CD14-positive monocyte (primary cell): ENCODE measurements around the gene GALNTL6. TPM values are rescaled to one million over a fixed set of nuclear protein-coding genes. Genes with fewer than 3 reads are reported as not detected.

Source experiments
- DNase-seq, 3 donors: peaks; one replicate each; pipeline ENCODE4 v3.0.0-alpha.2; 2011 to 2022
- H2AFZ ChIP-seq: 2 replicates; pipeline ENCODE4 v1.6.0; 2012; ENCODE audit warnings: mild to moderate bottlenecking, low read depth, low read length, inconsistent platforms; ENCODE audit not compliant: insufficient read depth, poor library complexity, severe bottlenecking
- H3K27ac ChIP-seq, 2 donors: 1 replicate in 1 of 2; 2 replicates in 1 of 2; pipeline ENCODE4 v1.5.1; 2012 to 2013; ENCODE audit warnings: low read length in 2 of 2, control low read depth in 1 of 2, inconsistent platforms in 1 of 2, low read depth in 1 of 2, mild to moderate bottlenecking in 1 of 2
- H3K27me3 ChIP-seq, 2 donors: one replicate each; pipeline versions ENCODE4 v1.6.0 to v1.6.1; 2011 to 2013; ENCODE audit warnings: low read length in 2 of 2; ENCODE audit not compliant: control insufficient read depth in 2 of 2, insufficient read depth in 2 of 2
- H3K36me3 ChIP-seq, 2 donors: replicated peaks in 1 of 2; 1 replicate in 1 of 2; 2 replicates in 1 of 2; pipeline versions ENCODE4 v1.5.1 to v1.6.1; 2012 to 2013; ENCODE audit warnings: low read length in 2 of 2, control low read depth in 1 of 2, inconsistent platforms in 1 of 2, mild to moderate bottlenecking in 1 of 2; ENCODE audit not compliant: insufficient read depth in 2 of 2, control insufficient read depth in 1 of 2
- H3K4me1 ChIP-seq, 2 donors: 1 replicate in 1 of 2; 2 replicates in 1 of 2; pipeline versions ENCODE4 v1.5.1 to v1.6.1; 2012 to 2013; ENCODE audit warnings: low read length in 2 of 2, control low read depth in 1 of 2, inconsistent platforms in 1 of 2, mild to moderate bottlenecking in 1 of 2, moderate library complexity in 1 of 2; ENCODE audit not compliant: insufficient read depth in 2 of 2, control insufficient read depth in 1 of 2
- H3K4me2 ChIP-seq: replicated peaks from 2 replicates; pipeline ENCODE3; 2012; ENCODE audit warnings: low read length, moderate library complexity, mild to moderate bottlenecking; ENCODE audit not compliant: poor library complexity, severe bottlenecking; ENCODE audit errors: extremely low read depth
- H3K4me3 ChIP-seq, 3 experiments: fragments of 200-600 bp in 1 of 3; sonication (generic) in 1 of 3; replicated peaks in 1 of 3; 1 replicate in 2 of 3; 2 replicates in 1 of 3; pipeline ENCODE4 v1.5.1; 2011 to 2013; ENCODE audit warnings: low read length in 3 of 3, mild to moderate bottlenecking in 3 of 3, control low read depth in 2 of 3, low read depth in 2 of 3, inconsistent platforms in 1 of 3, moderate library complexity in 1 of 3
- H3K79me2 ChIP-seq: 2 replicates; pipeline ENCODE4 v1.6.0; 2012; ENCODE audit warnings: mild to moderate bottlenecking, control low read depth, inconsistent platforms, low read length, moderate library complexity; ENCODE audit not compliant: insufficient read depth
- H3K9ac ChIP-seq: 2 replicates; pipeline ENCODE4 v1.6.0; 2017; ENCODE audit warnings: low read length, mild to moderate bottlenecking; ENCODE audit not compliant: insufficient read depth, poor library complexity, severe bottlenecking
- H3K9me3 ChIP-seq, 2 donors: replicated peaks in 1 of 2; 1 replicate in 1 of 2; 2 replicates in 1 of 2; pipeline versions ENCODE4 v1.5.1 to v1.6.1; 2012 to 2013; ENCODE audit warnings: low read length in 2 of 2, control low read depth in 1 of 2; ENCODE audit not compliant: control insufficient read depth in 1 of 2, insufficient read depth in 1 of 2
- H4K20me1 ChIP-seq: 2 replicates; pipeline ENCODE4 v1.6.0; 2012; ENCODE audit warnings: mild to moderate bottlenecking, low read length, control low read depth, moderate library complexity; ENCODE audit not compliant: insufficient read depth
- H3K27ac Mint-ChIP-seq, 7 donors: one replicate each; pipeline ENCODE4 v1.8.0; 2020; ENCODE audit warnings: mild to moderate bottlenecking in 7 of 7, mixed read lengths in 7 of 7, moderate library complexity in 6 of 7, inconsistent platforms in 2 of 7
- H3K27me3 Mint-ChIP-seq, 3 donors: one replicate each; pipeline ENCODE4 v1.8.0; 2021 to 2022; ENCODE audit warnings: low read depth in 3 of 3, mild to moderate bottlenecking in 3 of 3, mixed read lengths in 3 of 3, moderate library complexity in 3 of 3, inconsistent platforms in 1 of 3
- H3K36me3 Mint-ChIP-seq, 2 donors: one replicate each; pipeline ENCODE4 v1.8.0; 2020; ENCODE audit warnings: mixed read lengths in 2 of 2, inconsistent platforms in 1 of 2, mild to moderate bottlenecking in 1 of 2
- H3K4me1 Mint-ChIP-seq: one replicate; pipeline ENCODE4 v1.8.0; 2020; ENCODE audit warnings: mild to moderate bottlenecking, mixed read lengths
- H3K4me3 Mint-ChIP-seq, 2 donors: one replicate each; pipeline ENCODE4 v1.8.0; 2020; ENCODE audit warnings: mild to moderate bottlenecking in 2 of 2, mixed read lengths in 2 of 2, moderate library complexity in 1 of 2
- H3K9me3 Mint-ChIP-seq, 7 donors: one replicate each; pipeline ENCODE4 v1.8.0; 2020 to 2022; ENCODE audit warnings: mixed read lengths in 7 of 7, mild to moderate bottlenecking in 6 of 7, moderate library complexity in 6 of 7, inconsistent platforms in 2 of 7
- CTCF ChIP-seq: fragments of 200-600 bp; IDR thresholded peaks from one replicate; pipeline ENCODE4 v1.8.0; 2022; ENCODE audit warnings: antibody characterized with exemption, mild to moderate bottlenecking
- WGBS: methylation state at CpG from one replicate; pipeline ENCODE4 v1.1.5; 2013; ENCODE audit warnings: missing lambda C conversion rate; ENCODE audit not compliant: insufficient coverage; 5-methylcytosine and 5-hydroxymethylcytosine counted together
- intact Hi-C, 2 donors: fragments of 100-400 bp; cut with micrococcal nuclease; formaldehyde crosslinking; loops; one replicate each; pipeline versions ENCODE4 v1.15.0 to v1.15.1; 2023
- polyA plus RNA-seq, 3 donors: library from polyadenylated mRNA; depleted of rRNA in 1 of 3; unstranded in 2 of 3; stranded (reverse) in 1 of 3; fragments of 300-500 nt in 2 of 3; fragments of >200 nt in 1 of 3; fragmentation: Illumina TruSeq in 2 of 3; gene quantifications; 1 replicate in 2 of 3; 2 replicates in 1 of 3; pipeline ENCODE4 v1.2.3, GENCODE V29; 2012 to 2021

The GALNTL6 gene
- polyA plus RNA-seq, 3 donors, result 0.05 TPM; not detected in 2

GRCh38 chr4:172650758-172651530 is 837.7 kb downstream of the GALNTL6 start:
- Histone ChIP-seq H3K9me3 (no peaks in the 10 kb centered on the region), H3K9ac (no peak overlapping the region), H3K4me3 (no peak overlapping the region), H3K4me2 (no peak overlapping the region), H4K20me1 (no peaks in the 10 kb centered on the region), H3K27ac (no peak overlapping the region), H2AFZ (no peak overlapping the region), H3K4me1 (no peaks in the 10 kb centered on the region), H3K27me3 (no peaks in the 10 kb centered on the region), H3K79me2 (no peaks in the 10 kb centered on the region), H3K36me3 (no peaks in the 10 kb centered on the region)
- intact Hi-C loops, result no loop called here
- WGBS, result no CpG with 5 or more reads among the region's 1 CpG
- H3K27ac Mint-ChIP-seq, result no peak overlapping the region
- H3K27me3 Mint-ChIP-seq, result no peaks in the 10 kb centered on the region
- H3K36me3 Mint-ChIP-seq, result no peaks in the 10 kb centered on the region
- no peak overlapping the region for H3K4me3 Mint-ChIP-seq
- no peak for TF ChIP-seq CTCF
- no peaks in the 10 kb centered on the region for H3K4me1 Mint-ChIP-seq
- peak in 1 of 3 donors; percentile 1 for DNase-seq
- peaks cover 0 to 7% (median 0%) of the 10 kb centered on the region in 7 donors for H3K9me3 Mint-ChIP-seq

- H3K27me3 Mint-ChIP-seq, result no peaks in the 10 kb centered on the region
- Histone ChIP-seq H4K20me1 (no peaks in the 10 kb centered on the region), H2AFZ (no peak overlapping the region), H3K27ac (no peak overlapping the region), H3K4me2 (no peak overlapping the region), H3K9ac (no peak overlapping the region), H3K4me1 (no peaks in the 10 kb centered on the region), H3K36me3 (no peaks in the 10 kb centered on the region), H3K79me2 (no peaks in the 10 kb centered on the region), H3K4me3 (no peak overlapping the region), H3K9me3 (no peaks in the 10 kb centered on the region), H3K27me3 (no peaks in the 10 kb centered on the region)
- H3K4me1 Mint-ChIP-seq, result no peaks in the 10 kb centered on the region
- no peak overlapping the region for H3K4me3 Mint-ChIP-seq
- no CpG with 5 or more reads among the region's 2 CpGs for WGBS
- no peak overlapping the region for H3K27ac Mint-ChIP-seq
- intact Hi-C loops, result no loop called here
- peaks cover 0 to 7% (median 0%) of the 10 kb centered on the region in 7 donors for H3K9me3 Mint-ChIP-seq
- no peak for TF ChIP-seq CTCF
- no peak for DNase-seq
- H3K36me3 Mint-ChIP-seq, result no peaks in the 10 kb centered on the region
These were observed 838.8 kb downstream of the GALNTL6 start for GRCh38 chr4:172651961-172652360.
